ENCODE measurements around the gene CNFN. TPM values are rescaled to one million over a fixed set of nuclear protein-coding genes. Genes with fewer than 3 reads are reported as not detected.

Gene CNFN
- total and polyA plus RNA-seq, 7 donors = 0.24 to 1.0 (median 0.84) TPM; not detected in 4

DNA sequence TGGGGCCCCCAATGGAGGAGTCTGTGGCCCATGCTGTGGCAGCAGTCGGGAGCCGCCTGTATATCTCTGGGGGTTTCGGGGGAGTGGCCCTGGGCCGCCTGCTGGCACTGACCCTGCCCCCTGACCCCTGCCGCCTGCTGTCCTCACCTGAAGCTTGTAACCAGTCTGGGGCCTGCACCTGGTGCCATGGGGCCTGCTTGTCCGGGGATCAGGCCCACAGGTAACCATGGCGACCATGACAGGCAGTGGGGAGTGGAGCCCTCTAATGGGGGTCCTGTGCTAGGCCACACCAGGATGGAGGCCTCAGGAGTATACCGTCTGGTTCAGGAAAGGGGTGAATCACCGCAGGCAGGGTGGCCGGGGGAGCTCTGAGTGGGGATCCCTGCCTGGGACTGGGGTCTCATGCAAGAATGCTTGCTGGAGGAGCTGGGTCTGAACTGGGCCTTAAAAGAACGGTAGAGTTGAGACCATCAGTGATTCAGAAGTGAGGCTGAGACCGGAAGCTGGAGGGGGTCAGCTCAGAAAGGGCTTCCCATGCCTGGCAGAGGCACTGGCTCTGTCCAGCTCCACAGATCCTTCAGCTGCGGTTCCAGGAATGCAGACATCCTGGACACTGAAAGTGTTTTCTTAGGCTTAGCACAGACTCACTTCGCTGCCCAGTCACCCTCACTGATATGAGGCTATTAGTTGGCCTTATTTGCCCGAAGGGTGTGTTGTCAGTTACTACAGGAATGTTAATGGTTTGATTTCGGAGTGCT lies 29.1 kb downstream of the CNFN start:
- no peaks in the 10 kb centered on the region for H3K9me3 ChIP-seq
- H3K4me3 ChIP-seq = no peak overlapping the region
- peaks cover 3 to 67% of the 10 kb centered on the region in 2 donors for H3K36me3 ChIP-seq (ENCODE audit: insufficient read depth in 1 of 2, low read depth in 1 of 2)
- no peak overlapping the region for H3K27ac ChIP-seq
- ATAC-seq = no peak
- peaks cover 8% of the 10 kb centered on the region for H3K4me1 ChIP-seq
- no peak for DNase-seq
- intact Hi-C loops (cut with DNase I) = no loop called here
- TF ChIP-seq, protein P1, sequence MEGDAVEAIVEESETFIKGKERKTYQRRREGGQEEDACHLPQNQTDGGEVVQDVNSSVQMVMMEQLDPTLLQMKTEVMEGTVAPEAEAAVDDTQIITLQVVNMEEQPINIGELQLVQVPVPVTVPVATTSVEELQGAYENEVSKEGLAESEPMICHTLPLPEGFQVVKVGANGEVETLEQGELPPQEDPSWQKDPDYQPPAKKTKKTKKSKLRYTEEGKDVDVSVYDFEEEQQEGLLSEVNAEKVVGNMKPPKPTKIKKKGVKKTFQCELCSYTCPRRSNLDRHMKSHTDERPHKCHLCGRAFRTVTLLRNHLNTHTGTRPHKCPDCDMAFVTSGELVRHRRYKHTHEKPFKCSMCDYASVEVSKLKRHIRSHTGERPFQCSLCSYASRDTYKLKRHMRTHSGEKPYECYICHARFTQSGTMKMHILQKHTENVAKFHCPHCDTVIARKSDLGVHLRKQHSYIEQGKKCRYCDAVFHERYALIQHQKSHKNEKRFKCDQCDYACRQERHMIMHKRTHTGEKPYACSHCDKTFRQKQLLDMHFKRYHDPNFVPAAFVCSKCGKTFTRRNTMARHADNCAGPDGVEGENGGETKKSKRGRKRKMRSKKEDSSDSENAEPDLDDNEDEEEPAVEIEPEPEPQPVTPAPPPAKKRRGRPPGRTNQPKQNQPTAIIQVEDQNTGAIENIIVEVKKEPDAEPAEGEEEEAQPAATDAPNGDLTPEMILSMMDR (IDR thresholded peaks at IDR 0.05) = no peak
- 84 to 88% (median 87%) methylated on average over 16 of the region's 16 CpGs for WGBS, 3 donors
- no peaks in the 10 kb centered on the region for H3K27me3 ChIP-seq (ENCODE audit: insufficient read depth in 3 of 3, low read length in 2 of 3)

DNA sequence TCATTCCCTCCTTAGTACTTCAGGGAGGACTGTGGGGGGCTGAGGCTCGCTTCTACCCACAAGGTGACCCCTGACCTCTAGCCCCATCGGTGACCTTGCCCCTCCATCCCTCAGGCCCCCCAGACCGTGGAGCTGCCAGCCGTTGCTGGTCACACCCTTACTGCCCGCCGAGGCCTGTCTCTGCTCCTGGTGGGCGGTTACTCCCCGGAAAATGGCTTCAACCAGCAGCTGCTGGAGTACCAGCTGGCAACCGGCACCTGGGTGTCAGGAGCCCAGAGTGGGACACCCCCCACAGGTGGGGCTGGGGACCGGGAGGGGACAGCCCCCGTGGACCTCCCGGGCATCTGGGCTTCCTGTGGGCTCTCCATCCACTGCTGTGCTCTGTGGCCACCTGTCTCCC lies 32.8 kb downstream of the CNFN start:
- H3K9me3 ChIP-seq = no peaks in the 10 kb centered on the region
- DNase-seq = no peak
- no peak overlapping the region for H3K27ac ChIP-seq
- TF ChIP-seq, protein P1 (IDR thresholded peaks at IDR 0.05) = no peak
- peaks cover 3 to 88% of the 10 kb centered on the region in 2 donors for H3K36me3 ChIP-seq (ENCODE audit: insufficient read depth in 1 of 2, low read depth in 1 of 2)
- no peaks in the 10 kb centered on the region for H3K4me1 ChIP-seq
- no peak overlapping the region for H3K4me3 ChIP-seq
- H3K27me3 ChIP-seq (ENCODE audit: insufficient read depth in 3 of 3, low read length in 2 of 3) = no peaks in the 10 kb centered on the region
- 85 to 86% (median 85%) methylated on average over 12 of the region's 12 CpGs for WGBS, 3 donors
- ATAC-seq = no peak
- intact Hi-C loops (cut with DNase I) = no loop called here

DNA sequence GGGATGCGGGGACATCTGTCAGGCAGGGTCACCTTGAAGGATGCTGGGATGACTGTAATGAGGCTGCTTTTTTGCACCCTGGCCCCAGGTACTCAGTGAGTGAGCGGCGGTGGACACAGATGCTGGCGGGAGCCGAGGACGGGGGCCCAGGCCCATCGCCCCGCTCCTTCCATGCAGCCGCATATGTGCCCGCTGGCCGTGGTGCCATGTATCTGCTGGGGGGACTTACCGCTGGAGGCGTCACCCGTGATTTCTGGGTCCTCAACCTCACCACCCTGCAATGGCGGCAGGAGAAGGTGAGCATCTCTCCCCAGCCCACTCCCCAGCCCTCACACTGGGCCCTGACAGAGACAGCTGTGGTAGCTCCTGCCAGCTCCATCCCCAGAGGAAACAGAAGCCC lies 33.4 kb downstream of the CNFN start:
- no peaks in the 10 kb centered on the region for H3K9me3 ChIP-seq
- no peaks in the 10 kb centered on the region for H3K4me1 ChIP-seq
- peaks cover 3 to 88% of the 10 kb centered on the region in 2 donors for H3K36me3 ChIP-seq (ENCODE audit: insufficient read depth in 1 of 2, low read depth in 1 of 2)
- no peaks in the 10 kb centered on the region for H3K27me3 ChIP-seq (ENCODE audit: insufficient read depth in 3 of 3, low read length in 2 of 3)
- 97 to 98% (median 97%) methylated on average over 15 of the region's 15 CpGs for WGBS, 3 donors
- intact Hi-C loops (cut with DNase I) = no loop called here
- DNase-seq = no peak
- H3K27ac ChIP-seq = no peak overlapping the region
- no peak overlapping the region for H3K4me3 ChIP-seq
- no peak for ATAC-seq
- TF ChIP-seq, protein P1 (IDR thresholded peaks at IDR 0.05) = no peak

DNA sequence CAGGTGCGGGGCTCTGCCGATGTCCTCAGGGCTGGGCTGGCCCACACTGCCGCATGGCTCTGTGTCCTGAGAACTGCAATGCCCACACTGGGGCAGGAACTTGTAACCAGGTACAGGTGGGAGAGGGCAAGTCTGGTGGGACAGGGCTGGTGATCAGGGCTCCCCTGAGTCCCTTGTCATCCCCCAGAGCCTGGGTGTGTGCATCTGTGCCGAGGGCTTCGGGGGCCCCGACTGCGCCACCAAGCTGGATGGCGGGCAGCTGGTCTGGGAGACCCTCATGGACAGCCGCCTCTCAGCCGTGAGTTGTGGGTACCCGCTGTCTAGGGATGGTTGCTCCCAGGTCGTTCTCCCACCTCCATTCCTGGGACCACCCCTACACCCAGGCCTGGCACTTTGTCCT lies 34.2 kb downstream of the CNFN start:
- intact Hi-C loops (cut with DNase I) = no loop called here
- no peak overlapping the region for H3K4me3 ChIP-seq

More for the DNA sequence above, 34.2 kb downstream of the CNFN start:
- Histone ChIP-seq H3K9me3 (no peaks in the 10 kb centered on the region), H3K36me3 (ENCODE audit: insufficient read depth in 1 of 2, low read depth in 1 of 2) (peaks cover 3 to 90% of the 10 kb centered on the region in 2 donors), H3K4me1 (no peaks in the 10 kb centered on the region), H3K27me3 (ENCODE audit: insufficient read depth in 3 of 3, low read length in 2 of 3) (no peaks in the 10 kb centered on the region), H3K27ac (no peak overlapping the region)
- WGBS, 3 donors = 93 to 96% (median 95%) methylated on average over 9 to 12 of the region's 12 CpGs
- ATAC-seq (no peak), DNase-seq (no peak)
- TF ChIP-seq, protein P1 (IDR thresholded peaks at IDR 0.05) = no peak
